Choroid plexus epithelial cell (primary cell): Measurements from ENCODE around the gene C15orf40.
"Not testable (repeated sequence)": the region's sequence is repeated elsewhere in the genome, so short reads cannot be mapped to it uniquely, and the experiment has no call there.

ENCODE experiments used
- DNase-seq: peaks from one replicate; pipeline ENCODE4 v3.0.0-alpha.2; 2010; ENCODE audit warnings: low read depth
- H3K4me3 ChIP-seq: 2 replicates; pipeline ENCODE4 v1.5.1; 2011; ENCODE audit warnings: low read depth, mild to moderate bottlenecking, control low read depth, low read length, moderate library complexity
- TF ChIP-seq, protein P1 (sequence below): conservative IDR thresholded peaks from 2 replicates; pipeline ENCODE4 v1.5.1; 2011; ENCODE audit warnings: low read depth, mild to moderate bottlenecking, control low read depth, inconsistent platforms, low read length, moderate library complexity

The C15orf40 gene

DNA sequence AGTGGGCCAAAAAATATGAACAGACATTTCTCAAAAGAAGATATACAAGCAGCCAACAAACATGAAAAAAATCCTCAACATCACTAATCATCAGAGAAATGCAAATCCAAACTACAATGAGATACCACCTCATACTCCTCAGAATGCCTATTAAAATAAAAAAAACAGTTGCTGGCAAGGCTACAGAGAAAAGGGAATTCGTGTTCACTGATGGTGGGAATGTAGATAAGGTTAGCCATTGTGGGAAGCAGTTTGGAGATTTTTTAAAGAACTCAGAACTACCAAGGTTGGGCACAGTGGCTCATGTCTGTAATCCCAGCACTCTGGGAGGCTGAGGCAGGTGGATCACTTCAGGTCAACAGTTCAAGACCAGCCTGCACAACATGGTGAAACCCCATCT is 27.8 kb upstream of the C15orf40 start:
- TF ChIP-seq, protein P1, sequence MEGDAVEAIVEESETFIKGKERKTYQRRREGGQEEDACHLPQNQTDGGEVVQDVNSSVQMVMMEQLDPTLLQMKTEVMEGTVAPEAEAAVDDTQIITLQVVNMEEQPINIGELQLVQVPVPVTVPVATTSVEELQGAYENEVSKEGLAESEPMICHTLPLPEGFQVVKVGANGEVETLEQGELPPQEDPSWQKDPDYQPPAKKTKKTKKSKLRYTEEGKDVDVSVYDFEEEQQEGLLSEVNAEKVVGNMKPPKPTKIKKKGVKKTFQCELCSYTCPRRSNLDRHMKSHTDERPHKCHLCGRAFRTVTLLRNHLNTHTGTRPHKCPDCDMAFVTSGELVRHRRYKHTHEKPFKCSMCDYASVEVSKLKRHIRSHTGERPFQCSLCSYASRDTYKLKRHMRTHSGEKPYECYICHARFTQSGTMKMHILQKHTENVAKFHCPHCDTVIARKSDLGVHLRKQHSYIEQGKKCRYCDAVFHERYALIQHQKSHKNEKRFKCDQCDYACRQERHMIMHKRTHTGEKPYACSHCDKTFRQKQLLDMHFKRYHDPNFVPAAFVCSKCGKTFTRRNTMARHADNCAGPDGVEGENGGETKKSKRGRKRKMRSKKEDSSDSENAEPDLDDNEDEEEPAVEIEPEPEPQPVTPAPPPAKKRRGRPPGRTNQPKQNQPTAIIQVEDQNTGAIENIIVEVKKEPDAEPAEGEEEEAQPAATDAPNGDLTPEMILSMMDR = no peak
- DNase-seq = no peak
- no peak overlapping the region for H3K4me3 ChIP-seq

DNA sequence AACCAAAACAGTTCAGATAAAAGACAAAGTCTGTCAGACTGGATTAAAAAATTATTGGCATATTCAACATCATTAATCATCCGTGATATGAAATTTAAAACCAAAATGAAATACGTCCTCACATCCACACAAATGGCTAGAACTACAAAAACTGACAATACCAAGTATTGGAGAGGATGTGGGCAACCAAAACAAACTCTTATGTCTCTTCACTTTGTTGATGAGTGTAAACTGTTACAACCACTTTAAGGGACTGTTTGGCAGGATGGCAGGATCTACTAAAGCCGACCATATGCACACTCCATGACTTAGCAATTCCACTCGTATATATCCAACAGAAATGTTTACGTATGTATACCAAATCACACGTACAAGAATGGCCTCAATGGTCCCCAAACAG is 24.8 kb upstream of the C15orf40 start:
- no peak for DNase-seq
- TF ChIP-seq, protein P1 = no peak
- H3K4me3 ChIP-seq = no peak overlapping the region

- not testable (repeated sequence) for H3K4me3 ChIP-seq, DNase-seq
These were observed 19.8 kb upstream of the C15orf40 start for GRCh38 chr15:83031234-83031633.

DNA sequence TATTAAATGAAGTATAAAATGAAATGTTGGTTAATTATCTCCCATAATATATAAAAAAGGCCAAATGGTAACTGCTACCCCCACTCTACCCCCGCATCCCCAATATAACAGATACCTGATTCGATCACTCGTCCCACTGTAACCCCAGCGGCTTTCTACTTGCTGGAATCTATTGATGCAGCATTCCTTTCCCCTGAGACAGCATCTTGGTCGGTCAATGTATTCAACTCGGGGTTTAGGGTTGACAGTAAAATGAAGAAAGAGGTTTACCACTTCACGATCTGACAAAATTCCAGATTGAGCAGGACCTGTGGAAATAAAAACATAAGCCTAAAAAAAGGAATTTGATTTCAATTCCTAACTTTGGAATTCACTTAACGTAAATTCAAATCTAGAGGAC is 18.6 kb upstream of the C15orf40 start:
- no peak overlapping the region for H3K4me3 ChIP-seq
- DNase-seq = peak; percentile 77
- TF ChIP-seq, protein P1 = no peak

GRCh38 chr15:83018436-83018835 is 7.0 kb upstream of the C15orf40 start:
- DNase-seq = peak; percentile 13
- no peak overlapping the region for H3K4me3 ChIP-seq
- TF ChIP-seq, protein P1 = no peak

- TF ChIP-seq, protein P1 = no peak
These were observed 5.5 kb upstream of the C15orf40 start for GRCh38 chr15:83016906-83017305.

GRCh38 chr15:83015361-83015760 is 3.9 kb upstream of the C15orf40 start:
- TF ChIP-seq, protein P1 = no peak
- no peak for DNase-seq
- no peak overlapping the region for H3K4me3 ChIP-seq

More at GRCh38 chr15:83016906-83017305, 5.5 kb upstream of the C15orf40 start:
- DNase-seq = peak; percentile 32
- H3K4me3 ChIP-seq = no peak overlapping the region
